Type B pancreatic cell (in vitro differentiated cells): Measurements from ENCODE around the gene OR2D2. TPM values are rescaled to one million over a fixed set of nuclear protein-coding genes. Genes with fewer than 3 reads are reported as not detected.
"Not testable (repeated sequence)": the region's sequence is repeated elsewhere in the genome, so short reads cannot be mapped to it uniquely, and the experiment has no call there.

Experiments used
- DNase-seq: peaks from one replicate; pipeline ENCODE4 v3.0.0; 2021; ENCODE audit warnings: mixed read lengths; ENCODE audit not compliant: unreplicated experiment; ENCODE audit errors: extremely low spot score
- H3K27ac Mint-ChIP-seq: 2 replicates; pipeline ENCODE4 v1.8.0; 2021; ENCODE audit warnings: mild to moderate bottlenecking, mixed read lengths
- H3K27me3 Mint-ChIP-seq: 2 replicates; pipeline ENCODE4 v1.8.0; 2021; ENCODE audit warnings: mixed read lengths
- H3K36me3 Mint-ChIP-seq: 2 replicates; pipeline ENCODE4 v1.8.0; 2021; ENCODE audit warnings: mixed read lengths
- H3K4me1 Mint-ChIP-seq: one replicate; pipeline ENCODE4 v1.8.0; 2021; ENCODE audit warnings: mixed read lengths; ENCODE audit not compliant: unreplicated experiment
- H3K4me3 Mint-ChIP-seq: 2 replicates; pipeline ENCODE4 v1.8.0; 2021; ENCODE audit warnings: mild to moderate bottlenecking, mixed read lengths
- H3K9me3 Mint-ChIP-seq: 2 replicates; pipeline ENCODE4 v1.8.0; 2021; ENCODE audit warnings: mixed read lengths
- CTCF ChIP-seq: fragments of 200-600 bp; sonication (generic); conservative IDR thresholded peaks from 2 replicates; pipeline ENCODE4 v1.5.0; 2021; ENCODE audit warnings: antibody characterized with exemption, mild to moderate bottlenecking
- total RNA-seq: library from RNA; stranded (reverse); gene quantifications from 2 replicates; pipeline ENCODE4 v1.2.1, GENCODE V29; 2021; ENCODE audit warnings: low replicate concordance

The OR2D2 gene
- total RNA-seq, 1 donor from 2014 or later = 0.27 TPM

GRCh38 chr11:6856871-6857270 is 35.4 kb downstream of the OR2D2 start:
- Mint-ChIP-seq H3K9me3 (peaks cover 5% of the 10 kb centered on the region), H3K36me3 (no peaks in the 10 kb centered on the region), H3K27ac (no peak overlapping the region), H3K4me3 (no peak overlapping the region), H3K4me1 (no peaks in the 10 kb centered on the region), H3K27me3 (no peaks in the 10 kb centered on the region)
- no peak for TF ChIP-seq CTCF
- no peak for DNase-seq

DNA sequence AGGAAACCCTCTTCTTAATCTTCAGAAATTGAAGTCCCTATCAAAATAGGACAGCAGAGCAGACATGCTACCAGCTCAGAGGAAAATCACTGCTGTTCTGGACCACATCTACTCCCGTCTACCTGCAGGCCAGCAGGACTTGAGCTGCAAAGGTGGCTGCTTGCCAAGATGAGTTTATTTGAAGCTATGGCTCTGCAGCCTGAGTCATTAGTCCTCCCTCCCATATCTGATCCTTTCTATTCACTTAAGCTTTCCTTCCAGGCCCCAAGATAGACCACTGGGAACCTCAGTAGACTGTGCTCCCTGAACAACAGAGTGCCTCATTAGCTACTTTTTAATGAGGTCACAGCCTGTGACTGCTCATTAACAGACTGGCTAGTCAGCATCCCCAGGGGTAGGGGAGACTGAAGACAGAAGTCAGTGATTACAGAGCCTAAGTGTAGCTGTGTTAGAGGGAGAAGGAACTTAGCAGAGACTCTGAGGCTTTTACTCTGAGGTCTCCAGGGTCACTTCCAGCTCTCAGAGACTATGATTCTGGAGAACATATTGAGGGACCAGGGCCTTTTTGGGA is 36.2 kb downstream of the OR2D2 start:
- Mint-ChIP-seq H3K9me3 (peaks cover 10% of the 10 kb centered on the region), H3K27me3 (no peaks in the 10 kb centered on the region), H3K4me3 (no peak overlapping the region), H3K4me1 (no peaks in the 10 kb centered on the region), H3K36me3 (no peaks in the 10 kb centered on the region), H3K27ac (no peak overlapping the region)
- no peak for TF ChIP-seq CTCF
- DNase-seq = no peak

GRCh38 chr11:6854801-6855200 is 37.5 kb downstream of the OR2D2 start:
- not testable (repeated sequence) for H3K4me1 Mint-ChIP-seq, H3K27ac Mint-ChIP-seq, H3K27me3 Mint-ChIP-seq, H3K36me3 Mint-ChIP-seq, DNase-seq, H3K4me3 Mint-ChIP-seq
- peaks cover 16% of the 10 kb centered on the region for H3K9me3 Mint-ChIP-seq

DNA sequence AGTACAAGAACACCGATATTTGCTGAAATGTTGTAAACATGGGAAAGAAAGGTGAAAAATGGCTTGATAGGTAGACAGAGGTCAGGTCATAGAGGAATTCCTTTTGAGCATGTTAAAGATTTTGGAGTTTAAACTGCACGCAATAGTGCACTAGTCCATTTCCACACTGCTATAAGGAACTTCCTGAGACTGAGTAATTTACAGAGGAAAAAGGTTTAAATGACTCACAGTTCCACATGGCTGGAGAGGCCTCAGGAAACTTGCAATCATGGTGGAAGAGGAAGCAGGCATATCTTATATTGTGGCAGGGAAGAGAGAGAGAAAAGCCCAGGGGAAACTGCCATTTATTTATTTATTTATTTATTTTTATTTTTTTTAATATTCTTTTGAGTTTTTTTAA is 41.8 kb downstream of the OR2D2 start:
- H3K27me3 Mint-ChIP-seq = no peaks in the 10 kb centered on the region
- H3K4me3 Mint-ChIP-seq = no peak overlapping the region
- H3K27ac Mint-ChIP-seq = no peak overlapping the region
- H3K9me3 Mint-ChIP-seq = peaks cover 16% of the 10 kb centered on the region
- H3K36me3 Mint-ChIP-seq = no peaks in the 10 kb centered on the region
- H3K4me1 Mint-ChIP-seq = no peaks in the 10 kb centered on the region
- no peak for TF ChIP-seq CTCF
- DNase-seq = no peak

DNA sequence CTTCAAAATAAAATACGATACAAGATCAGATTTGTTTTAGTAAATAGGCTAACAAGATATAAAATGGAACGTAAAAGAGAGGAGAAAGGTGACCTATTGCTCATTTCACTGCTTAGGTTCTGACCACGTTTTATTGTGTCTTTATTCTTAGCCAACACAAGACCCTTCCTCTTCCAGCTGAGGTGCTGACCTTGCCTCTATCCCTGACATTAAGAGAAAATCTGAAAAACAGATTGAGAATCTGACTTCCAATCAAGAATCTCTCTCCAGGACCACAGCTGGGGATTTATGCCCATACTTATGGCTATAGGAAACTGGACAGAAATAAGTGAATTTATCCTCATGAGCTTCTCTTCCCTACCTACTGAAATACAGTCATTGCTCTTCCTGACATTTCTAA is 46.9 kb downstream of the OR2D2 start, which contains the start of gene OR10A5:
Gene OR10A5, plus strand, starts transcription at position 301 of the 400 bp plus-strand sequence. Its CDS starts 0 bp downstream, at position 301.
- H3K4me3 Mint-ChIP-seq = no peak within 1 kb of the TSS
- H3K27ac Mint-ChIP-seq = no peak within 1 kb of the TSS
- no peaks in the 10 kb centered on the region for H3K27me3 Mint-ChIP-seq
- no peak for TF ChIP-seq CTCF
- H3K9me3 Mint-ChIP-seq = peaks cover 8% of the 10 kb centered on the region
- no peaks in the 10 kb centered on the region for H3K36me3 Mint-ChIP-seq
- peaks cover 5% of the 10 kb centered on the region for H3K4me1 Mint-ChIP-seq
- DNase-seq = no peak

DNA sequence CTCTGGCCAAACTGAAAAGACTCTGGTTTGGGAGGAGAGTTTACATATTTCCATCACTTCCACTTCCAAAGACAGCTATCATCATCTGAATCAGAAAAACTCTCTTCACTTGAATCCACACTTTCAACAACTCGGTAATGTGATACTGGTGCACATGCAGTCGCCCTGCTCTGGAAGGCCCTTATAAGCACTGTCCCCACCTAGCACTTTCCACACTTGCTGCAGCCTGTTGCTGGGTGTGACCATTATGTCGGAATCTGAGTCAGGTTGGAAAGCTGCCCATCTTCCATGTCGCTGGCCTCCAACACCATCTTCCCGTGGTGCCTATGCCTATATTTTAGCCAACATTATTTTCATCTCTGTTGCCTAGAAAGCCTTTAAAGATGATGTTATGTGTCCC is 47.9 kb downstream of the OR2D2 start:
- Mint-ChIP-seq H3K27me3 (no peaks in the 10 kb centered on the region), H3K4me3 (no peak overlapping the region), H3K27ac (no peak overlapping the region), H3K36me3 (no peaks in the 10 kb centered on the region), H3K9me3 (peaks cover 5% of the 10 kb centered on the region), H3K4me1 (peaks cover 5% of the 10 kb centered on the region)
- TF ChIP-seq CTCF = no peak
- no peak for DNase-seq
